ENCODE measurements around the gene SLC25A26. TPM values are rescaled to one million over a fixed set of nuclear protein-coding genes. Genes with fewer than 3 reads are reported as not detected.

The SLC25A26 gene
- polyA plus RNA-seq, 1 donor (not counting 4 experiments of a cell fraction or from before 2014, with no cell fraction given): 25.2 TPM

- TF ChIP-seq EZH2 (IDR thresholded peaks at IDR 0.05; ENCODE audit: low read length) (no peak), CTCF (optimal IDR thresholded peaks at IDR 0.05 in 1 of 3, IDR thresholded peaks at IDR 0.05 in 1 of 3, conservative IDR thresholded peaks at IDR 0.05 in 1 of 3; ENCODE audit: extremely low read depth in 1 of 3, insufficient read depth in 2 of 3, low read length in 3 of 3) (no peak)
- H4K20me1 ChIP-seq (ENCODE audit: control insufficient read depth, extremely low read depth, insufficient read depth, low read length): no peaks in the 10 kb centered on the region
- H3K79me2 ChIP-seq (ENCODE audit: control insufficient read depth, insufficient read depth, low read length): no peaks in the 10 kb centered on the region
- no peak overlapping the region for H3K9ac ChIP-seq (ENCODE audit: control insufficient read depth, extremely low read depth, insufficient read depth, low read length)
- no peak for FAIRE-seq
- no peaks in the 10 kb centered on the region for H3K9me3 ChIP-seq (ENCODE audit: control insufficient read depth, low read depth, low read length)
- no peak overlapping the region for H3K4me2 ChIP-seq (ENCODE audit: control insufficient read depth, extremely low read depth, insufficient read depth, low read depth, low read length)
- H3K9me1 ChIP-seq (ENCODE audit: control insufficient read depth, extremely low read depth, insufficient read depth, low read length): no peaks in the 10 kb centered on the region
- no peak for DNase-seq (ENCODE audit: low read depth, low spot score)
- H3K36me3 ChIP-seq (ENCODE audit: control insufficient read depth in 2 of 2, extremely low read depth in 1 of 2, insufficient read depth in 2 of 2, low read length in 2 of 2): no peaks in the 10 kb centered on the region
- dilution Hi-C loops (cut with MboI; ENCODE audit: extremely low pct_ligation_motif_present, low sequenced_read_pairs): no loop called here
- no peak overlapping the region for H3K4me3 ChIP-seq (ENCODE audit: control insufficient read depth in 2 of 3, extremely low read depth in 1 of 3, insufficient read depth in 2 of 3, low read depth in 1 of 3, low read length in 3 of 3)
- H3K4me1 ChIP-seq (ENCODE audit: control insufficient read depth, extremely low read depth, insufficient read depth, low read length): no peaks in the 10 kb centered on the region
- no peaks in the 10 kb centered on the region for H3K27me3 ChIP-seq (ENCODE audit: control insufficient read depth, extremely low read depth, insufficient read depth, low read length)
- no peak overlapping the region for H2AFZ ChIP-seq (ENCODE audit: control insufficient read depth, low read length)
- no peak overlapping the region for H3K27ac ChIP-seq (ENCODE audit: control insufficient read depth, insufficient read depth, low read length)
Observed at GRCh38 chr3:66317750-66318376, 97.1 kb downstream of the SLC25A26 start.

- Histone ChIP-seq H3K9ac (ENCODE audit: control insufficient read depth, extremely low read depth, insufficient read depth, low read length) (no peak overlapping the region), H3K36me3 (ENCODE audit: control insufficient read depth in 2 of 2, extremely low read depth in 1 of 2, insufficient read depth in 2 of 2, low read length in 2 of 2) (no peaks in the 10 kb centered on the region), H3K27ac (ENCODE audit: control insufficient read depth, insufficient read depth, low read length) (no peak overlapping the region), H3K27me3 (ENCODE audit: control insufficient read depth, extremely low read depth, insufficient read depth, low read length) (no peaks in the 10 kb centered on the region), H3K4me1 (ENCODE audit: control insufficient read depth, extremely low read depth, insufficient read depth, low read length) (peaks cover 4% of the 10 kb centered on the region), H3K9me1 (ENCODE audit: control insufficient read depth, extremely low read depth, insufficient read depth, low read length) (no peaks in the 10 kb centered on the region), H3K4me3 (ENCODE audit: control insufficient read depth in 2 of 3, extremely low read depth in 1 of 3, insufficient read depth in 2 of 3, low read depth in 1 of 3, low read length in 3 of 3) (no peak overlapping the region), H4K20me1 (ENCODE audit: control insufficient read depth, extremely low read depth, insufficient read depth, low read length) (no peaks in the 10 kb centered on the region), H3K4me2 (ENCODE audit: control insufficient read depth, extremely low read depth, insufficient read depth, low read depth, low read length) (no peak overlapping the region), H2AFZ (ENCODE audit: control insufficient read depth, low read length) (no peak overlapping the region), H3K9me3 (ENCODE audit: control insufficient read depth, low read depth, low read length) (peaks cover 2% of the 10 kb centered on the region), H3K79me2 (ENCODE audit: control insufficient read depth, insufficient read depth, low read length) (no peaks in the 10 kb centered on the region)
- no peak for FAIRE-seq
- DNase-seq (ENCODE audit: low read depth, low spot score): no peak
- dilution Hi-C loops (cut with MboI; ENCODE audit: extremely low pct_ligation_motif_present, low sequenced_read_pairs): no loop called here
- no peak for TF ChIP-seq CTCF (optimal IDR thresholded peaks at IDR 0.05 in 1 of 3, IDR thresholded peaks at IDR 0.05 in 1 of 3, conservative IDR thresholded peaks at IDR 0.05 in 1 of 3; ENCODE audit: extremely low read depth in 1 of 3, insufficient read depth in 2 of 3, low read length in 3 of 3)
- TF ChIP-seq EZH2 (IDR thresholded peaks at IDR 0.05; ENCODE audit: low read length): no peak
Observed at GRCh38 chr3:66320390-66320789, 99.6 kb downstream of the SLC25A26 start.
